Body of pancreas (tissue), 4 donors: Measurements from ENCODE around the gene CHRNA1. TPM values are rescaled to one million over a fixed set of nuclear protein-coding genes. Genes with fewer than 3 reads are reported as not detected.

ENCODE experiments used
- ATAC-seq: fragments of 150-250 bp; one replicate; pipeline ENCODE4 v1.9.1; 2016
- DNase-seq, 4 donors: peaks; one replicate each; pipeline ENCODE4 v3.0.0-alpha.2; 2019
- H3K27ac ChIP-seq, 4 donors: fragments of 200-600 bp; sonication (generic); 1 replicate in 3 of 4; 2 replicates in 1 of 4; pipeline versions ENCODE4 v1.5.1 to v1.6.1; 2016 to 2019; ENCODE audit warnings: mild to moderate bottlenecking in 1 of 4, mixed read lengths in 1 of 4, moderate library complexity in 1 of 4
- H3K27me3 ChIP-seq, 2 donors: fragments of 200-600 bp; sonication (generic); one replicate each; pipeline ENCODE4 v1.6.0; 2016; ENCODE audit warnings: mild to moderate bottlenecking in 1 of 2
- H3K36me3 ChIP-seq, 2 donors: fragments of 200-600 bp; sonication (generic); replicated peaks in 1 of 2; 2 replicates each; pipeline ENCODE4 v1.5.1; 2016; ENCODE audit warnings: low read depth in 2 of 2; ENCODE audit not compliant: insufficient read depth in 1 of 2
- H3K4me1 ChIP-seq: fragments of 200-600 bp; sonication (generic); one replicate; pipeline ENCODE4 v1.6.0; 2016
- H3K4me3 ChIP-seq, 2 donors: fragments of 200-600 bp; sonication (generic); 1 replicate in 1 of 2; 2 replicates in 1 of 2; pipeline ENCODE4 v1.5.1; 2016 to 2019
- H3K9me3 ChIP-seq, 3 donors: fragments of 200-600 bp; sonication (generic); 1 replicate in 2 of 3; 2 replicates in 1 of 3; pipeline ENCODE4 v1.5.1; 2016
- POLR2A ChIP-seq, 3 donors: fragments of 450-650 bp; IDR thresholded peaks; one replicate each; pipeline ENCODE4 v1.6.1; 2016; ENCODE audit warnings: antibody characterized with exemption in 3 of 3, mild to moderate bottlenecking in 2 of 3
- WGBS, 2 donors: methylation state at CpG; one replicate each; pipeline ENCODE4 v1.1.5; 2017; 5-methylcytosine and 5-hydroxymethylcytosine counted together
- intact Hi-C: fragments of 100-400 bp; cut with DNase I; formaldehyde crosslinking; loops from one replicate; pipeline ENCODE4 v1.15.1; 2023
- total RNA-seq, 2 donors: library from RNA; depleted of rRNA; stranded (reverse); fragments of >200 nt; gene quantifications; one replicate each; pipeline ENCODE4 v1.1.0, GENCODE V29; 2016
- TF ChIP-seq, protein P1 (sequence below), 7 experiments: fragments of 450-650 bp in 4 of 7; fragments of 200-600 bp in 3 of 7; sonication (generic) in 3 of 7; IDR thresholded peaks; one replicate each; pipeline ENCODE4 v1.5.1; 2016 to 2019; ENCODE audit warnings: antibody characterized with exemption in 7 of 7

The CHRNA1 gene
- total RNA-seq, 2 donors from 2014 or later: not detected

DNA sequence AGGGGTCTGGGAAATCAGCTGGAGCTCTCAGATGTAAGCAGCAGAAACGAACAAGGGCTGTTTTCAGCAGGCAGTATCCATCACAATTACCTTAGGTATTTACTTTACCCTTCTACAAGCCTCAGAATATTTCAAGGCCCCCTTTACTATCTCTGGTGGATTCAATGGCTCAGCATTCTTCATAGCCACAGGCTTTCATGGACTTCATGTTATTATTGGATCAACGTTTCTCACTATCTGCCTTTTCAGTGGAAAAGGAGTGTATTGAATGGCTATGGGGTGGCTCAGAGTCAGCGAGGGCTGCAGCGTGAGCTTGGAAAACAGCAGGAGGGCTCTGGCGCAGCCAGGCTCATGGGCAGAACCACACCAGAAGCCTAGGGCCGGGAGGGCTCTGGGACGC is 16.6 kb upstream of the CHRNA1 start:
- Histone ChIP-seq H3K9me3 (no peaks in the 10 kb centered on the region), H3K4me1 (no peaks in the 10 kb centered on the region), H3K27me3 (no peaks in the 10 kb centered on the region), H3K27ac (no peak overlapping the region), H3K36me3 (no peaks in the 10 kb centered on the region), H3K4me3 (no peak overlapping the region)
- intact Hi-C loops: no loop called here
- TF ChIP-seq POLR2A (IDR thresholded peaks at IDR 0.05): no peak
- TF ChIP-seq, protein P1, sequence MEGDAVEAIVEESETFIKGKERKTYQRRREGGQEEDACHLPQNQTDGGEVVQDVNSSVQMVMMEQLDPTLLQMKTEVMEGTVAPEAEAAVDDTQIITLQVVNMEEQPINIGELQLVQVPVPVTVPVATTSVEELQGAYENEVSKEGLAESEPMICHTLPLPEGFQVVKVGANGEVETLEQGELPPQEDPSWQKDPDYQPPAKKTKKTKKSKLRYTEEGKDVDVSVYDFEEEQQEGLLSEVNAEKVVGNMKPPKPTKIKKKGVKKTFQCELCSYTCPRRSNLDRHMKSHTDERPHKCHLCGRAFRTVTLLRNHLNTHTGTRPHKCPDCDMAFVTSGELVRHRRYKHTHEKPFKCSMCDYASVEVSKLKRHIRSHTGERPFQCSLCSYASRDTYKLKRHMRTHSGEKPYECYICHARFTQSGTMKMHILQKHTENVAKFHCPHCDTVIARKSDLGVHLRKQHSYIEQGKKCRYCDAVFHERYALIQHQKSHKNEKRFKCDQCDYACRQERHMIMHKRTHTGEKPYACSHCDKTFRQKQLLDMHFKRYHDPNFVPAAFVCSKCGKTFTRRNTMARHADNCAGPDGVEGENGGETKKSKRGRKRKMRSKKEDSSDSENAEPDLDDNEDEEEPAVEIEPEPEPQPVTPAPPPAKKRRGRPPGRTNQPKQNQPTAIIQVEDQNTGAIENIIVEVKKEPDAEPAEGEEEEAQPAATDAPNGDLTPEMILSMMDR (IDR thresholded peaks at IDR 0.05): no peak
- DNase-seq: no peak
- whole genome bisulfite sequencing, 2 donors: 84% methylated on average over 6 to 7 of the region's 7 CpGs
- no peak for ATAC-seq

DNA sequence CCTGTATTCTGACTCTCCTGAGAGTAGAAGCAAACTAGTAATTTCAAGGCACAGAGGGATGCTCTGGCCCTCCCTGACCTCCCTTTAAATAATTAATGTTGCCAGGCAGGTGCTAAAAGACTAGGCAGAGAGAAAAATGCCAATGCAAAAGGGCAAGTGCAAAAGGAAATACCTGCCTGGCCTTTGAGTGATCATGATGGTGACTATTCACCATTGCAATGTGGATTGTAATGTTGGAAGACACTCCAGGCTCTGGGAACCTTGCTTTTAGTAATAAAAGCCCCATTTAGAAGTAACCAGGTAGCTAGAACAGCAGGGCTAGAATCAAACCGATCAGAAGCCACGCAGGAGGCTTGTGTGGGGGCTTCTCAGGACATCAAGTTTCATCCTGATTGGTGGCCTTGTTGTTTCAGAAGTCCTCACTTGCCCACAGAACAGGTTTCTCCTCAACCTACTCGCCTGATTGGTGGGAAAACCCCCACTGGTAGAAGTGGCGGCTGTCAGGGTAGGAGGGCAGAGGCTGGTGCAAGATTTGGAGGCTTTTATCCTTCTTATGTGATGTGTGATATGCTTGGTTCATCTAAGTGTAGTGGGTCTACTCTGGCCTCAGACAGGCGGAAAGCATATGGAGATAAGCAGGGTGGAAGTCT is 16.0 kb upstream of the CHRNA1 start:
- DNase-seq (no peak), ATAC-seq (no peak)
- H3K4me1 ChIP-seq: no peaks in the 10 kb centered on the region
- no peaks in the 10 kb centered on the region for H3K36me3 ChIP-seq
- TF ChIP-seq POLR2A (IDR thresholded peaks at IDR 0.05): no peak
- TF ChIP-seq, protein P1 (IDR thresholded peaks at IDR 0.05): no peak
- H3K9me3 ChIP-seq: no peaks in the 10 kb centered on the region
- no peaks in the 10 kb centered on the region for H3K27me3 ChIP-seq
- H3K27ac ChIP-seq: no peak overlapping the region
- H3K4me3 ChIP-seq: no peak overlapping the region
- 80 to 87% methylated on average over 5 of the region's 5 CpGs for WGBS, 2 donors
- intact Hi-C loops: no loop called here

DNA sequence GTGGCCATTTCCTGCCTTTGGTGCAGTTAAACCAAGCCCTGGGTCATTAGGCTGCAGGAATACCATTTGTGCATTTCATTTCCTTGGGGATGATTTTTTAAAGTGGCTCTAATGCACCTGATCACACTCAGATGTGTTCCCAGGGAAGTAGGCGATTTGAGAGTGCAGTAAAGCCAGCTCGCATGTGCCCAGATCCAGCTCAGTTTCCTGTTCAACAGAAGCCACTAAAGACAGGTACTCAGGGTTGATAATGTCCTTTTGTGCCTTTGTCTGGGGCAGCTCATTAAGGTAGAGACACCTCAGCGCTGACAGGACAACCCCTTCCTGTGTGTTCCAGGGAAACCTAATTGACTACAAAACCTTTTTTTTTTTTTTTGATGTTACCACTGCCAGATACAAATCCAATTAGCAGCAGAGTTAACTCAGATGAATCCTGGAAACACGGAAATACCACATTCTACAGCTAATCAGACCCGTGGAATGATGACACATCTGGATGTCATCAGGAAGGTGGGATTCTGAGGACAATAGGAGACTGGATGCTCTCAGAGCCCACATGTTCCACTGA is 15.2 kb upstream of the CHRNA1 start:
- 71% methylated on average over 5 of the region's 5 CpGs for WGBS, 2 donors
- Histone ChIP-seq H3K36me3 (no peaks in the 10 kb centered on the region), H3K4me3 (no peak overlapping the region), H3K27ac (peak overlapping the region in 1 of 4 donors; percentile 3), H3K9me3 (no peaks in the 10 kb centered on the region), H3K4me1 (no peaks in the 10 kb centered on the region), H3K27me3 (no peaks in the 10 kb centered on the region)
- intact Hi-C loops: no loop called here
- DNase-seq (no peak), ATAC-seq (no peak)
- TF ChIP-seq, protein P1 (IDR thresholded peaks at IDR 0.05): no peak
- no peak for TF ChIP-seq POLR2A (IDR thresholded peaks at IDR 0.05)

DNA sequence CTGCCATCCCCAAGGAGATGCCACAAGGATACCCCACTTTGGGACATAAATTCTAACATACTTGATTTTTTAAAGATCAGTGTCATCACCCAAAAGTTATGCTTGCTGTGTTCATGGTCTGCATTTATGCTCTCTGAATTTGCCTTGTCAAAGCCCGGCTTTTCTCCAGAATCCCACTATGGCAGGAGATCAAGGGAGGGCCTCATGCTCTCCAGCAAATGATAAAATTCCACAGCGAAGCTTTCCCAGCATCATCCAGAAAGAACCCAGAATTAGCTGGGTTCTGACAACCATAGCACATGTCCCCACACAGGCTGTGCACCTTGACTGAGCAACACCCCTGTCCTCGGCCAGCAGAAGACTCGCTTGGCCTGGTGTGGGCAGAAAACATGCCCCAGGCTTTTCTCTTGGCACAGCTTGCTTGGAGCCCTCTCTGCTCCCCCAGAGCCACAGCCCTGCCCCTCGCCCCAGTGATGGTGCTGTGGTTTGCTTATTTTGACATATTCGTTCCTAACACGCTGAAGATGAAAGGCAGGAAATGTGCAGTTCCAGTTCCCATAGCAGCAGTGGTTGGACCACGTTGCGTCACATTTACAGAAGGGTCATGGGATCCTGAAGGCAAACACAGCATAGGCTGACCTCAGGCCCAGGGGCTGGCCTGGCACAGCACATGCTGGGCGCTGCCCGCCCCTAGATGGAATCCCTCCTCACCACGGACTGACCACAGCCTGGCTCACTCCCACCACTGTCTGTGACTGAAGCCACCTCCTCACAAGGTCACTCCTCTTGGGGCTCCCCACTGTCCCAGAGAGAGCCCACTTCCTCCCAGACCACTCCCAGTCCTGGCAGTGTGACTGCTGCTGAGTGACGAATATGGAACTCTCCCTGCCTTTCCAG is 14.1 kb upstream of the CHRNA1 start:
- ATAC-seq (peak; percentile 58), DNase-seq (peak in 3 of 4 donors; percentile 18 to 57 (median 19))
- TF ChIP-seq POLR2A (IDR thresholded peaks at IDR 0.05): no peak
- TF ChIP-seq, protein P1 (IDR thresholded peaks at IDR 0.05): no peak
- Histone ChIP-seq H3K27me3 (no peaks in the 10 kb centered on the region), H3K4me3 (no peak overlapping the region), H3K9me3 (no peaks in the 10 kb centered on the region), H3K27ac (no peak overlapping the region), H3K4me1 (no peaks in the 10 kb centered on the region), H3K36me3 (no peaks in the 10 kb centered on the region)
- WGBS, 2 donors: 56 to 67% methylated on average over 11 to 13 of the region's 13 CpGs
- intact Hi-C loops: no loop called here
